ENCODE data around the gene APP. TPM values are rescaled to one million over a fixed set of nuclear protein-coding genes. Genes with fewer than 3 reads are reported as not detected.
A peak's percentile ranks its signal among the peaks of the same experiment; 100 is the strongest.
"Not testable (repeated sequence)": the region's sequence is repeated elsewhere in the genome, so short reads cannot be mapped to it uniquely, and the experiment has no call there.

Gene APP
- total RNA-seq, 1 donor from 2014 or later = 857 TPM

DNA sequence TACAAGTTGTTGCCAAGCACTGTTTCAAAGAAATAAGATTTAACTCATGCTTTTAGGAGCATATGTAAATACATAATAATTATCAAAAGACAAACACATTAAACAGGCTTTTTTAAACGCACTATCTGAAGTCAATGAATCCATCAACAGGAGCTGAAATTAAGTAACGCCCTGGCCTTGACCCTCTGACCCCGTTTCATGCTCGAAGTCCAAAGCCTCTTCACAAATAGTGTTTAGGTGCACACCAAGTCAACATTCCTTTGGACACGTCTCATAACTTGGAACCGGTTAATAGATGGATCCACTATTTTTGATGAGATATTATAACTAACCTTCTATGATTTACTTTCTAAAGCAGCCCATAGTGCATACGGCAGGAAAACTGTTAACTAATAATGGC, 226.5 kb downstream of the APP start:
- DNase-seq (ENCODE audit: low spot score) = no peak

DNA sequence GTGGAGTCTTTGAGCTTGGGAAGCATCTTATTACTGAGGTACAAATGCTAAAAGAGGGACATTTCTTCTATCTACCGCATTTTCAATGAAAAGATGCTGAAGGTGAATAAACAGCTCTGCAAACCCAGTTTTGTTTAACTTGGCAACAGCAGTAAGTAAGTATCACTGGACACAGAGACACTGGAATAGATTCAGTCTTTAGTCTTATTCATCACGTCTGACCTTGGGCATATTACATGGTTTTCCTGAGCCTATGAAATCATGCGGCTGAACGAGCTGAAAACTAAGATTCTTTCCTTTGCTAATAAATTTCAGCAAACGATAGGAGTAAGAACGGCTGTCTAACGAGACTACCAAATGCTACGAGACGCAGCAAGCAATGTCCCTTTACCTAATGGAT, 228.4 kb downstream of the APP start:
- no peak for DNase-seq (ENCODE audit: low spot score)

DNA sequence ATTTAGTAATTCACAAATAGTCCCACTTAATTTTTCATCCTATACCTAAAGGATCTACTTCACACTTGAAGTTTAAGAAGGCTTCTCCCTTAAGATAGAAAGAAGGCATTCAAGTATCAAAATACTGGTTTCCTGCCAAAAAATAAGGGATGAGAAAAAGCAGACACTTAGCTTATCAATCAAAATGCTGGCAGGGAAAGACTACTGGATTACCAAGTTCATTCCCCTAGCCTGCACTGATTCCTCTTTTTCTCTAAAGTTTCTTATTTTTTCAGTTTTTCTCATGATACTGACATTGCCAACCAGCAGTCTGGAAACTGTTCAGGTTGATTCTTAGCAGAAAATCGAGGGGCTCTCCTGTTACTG, 231.2 kb downstream of the APP start:
- DNase-seq (ENCODE audit: low spot score) = no peak

DNA sequence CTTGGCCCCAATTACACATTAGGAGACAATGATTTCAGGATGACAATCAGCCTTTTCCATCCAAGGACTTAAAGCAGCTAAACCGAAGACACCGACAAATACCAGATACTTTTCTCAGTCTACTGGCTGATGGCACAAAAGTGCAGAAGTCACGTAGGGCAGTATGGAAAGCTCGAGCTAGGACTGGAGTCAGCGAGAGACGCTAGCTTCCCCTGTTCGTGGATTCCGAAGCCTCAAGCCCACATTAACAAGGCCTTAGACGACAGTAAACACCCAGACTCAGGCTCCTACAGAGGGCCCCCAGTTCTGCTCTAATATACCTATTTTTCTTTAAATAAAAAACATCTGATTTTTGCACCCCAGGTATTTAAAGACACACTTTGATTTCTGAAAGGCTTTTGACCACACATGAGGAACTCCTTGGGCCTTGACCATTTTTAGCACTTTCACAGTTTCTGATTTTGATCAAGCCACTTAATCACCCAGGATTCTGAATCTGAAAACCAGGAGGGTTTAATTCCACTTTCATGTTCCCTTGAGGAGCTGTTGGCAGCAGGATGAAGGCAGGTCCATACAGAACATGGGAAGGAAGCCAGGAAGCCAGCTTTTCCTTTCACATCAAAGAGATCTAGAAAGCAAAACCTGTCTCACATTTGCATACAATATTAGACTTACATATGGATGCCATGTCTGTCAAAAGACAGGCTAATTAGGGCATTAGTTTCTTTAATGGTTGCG, 231.7 kb downstream of the APP start:
- DNase-seq (ENCODE audit: low spot score) = no peak

DNA sequence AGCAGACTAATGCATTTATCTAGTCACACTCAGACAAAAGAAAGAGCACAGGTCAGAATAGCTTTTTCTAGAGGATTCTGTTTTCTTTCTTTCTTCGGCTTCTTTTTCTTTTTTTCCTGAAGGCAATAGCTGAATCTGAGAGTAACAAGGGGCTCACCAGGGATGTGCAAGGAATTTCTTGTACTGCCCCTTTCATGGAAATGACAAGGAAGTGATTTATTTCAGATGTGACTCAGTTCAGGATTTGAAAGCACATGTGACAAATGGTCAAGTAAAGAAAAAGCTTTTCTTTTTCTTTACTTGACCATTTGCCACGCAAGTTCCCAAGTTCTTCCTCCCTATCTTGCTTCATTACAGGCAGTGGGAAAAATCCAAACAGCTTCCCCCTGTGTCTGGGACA, 233.8 kb downstream of the APP start:
- DNase-seq (ENCODE audit: low spot score) = no peak

DNA sequence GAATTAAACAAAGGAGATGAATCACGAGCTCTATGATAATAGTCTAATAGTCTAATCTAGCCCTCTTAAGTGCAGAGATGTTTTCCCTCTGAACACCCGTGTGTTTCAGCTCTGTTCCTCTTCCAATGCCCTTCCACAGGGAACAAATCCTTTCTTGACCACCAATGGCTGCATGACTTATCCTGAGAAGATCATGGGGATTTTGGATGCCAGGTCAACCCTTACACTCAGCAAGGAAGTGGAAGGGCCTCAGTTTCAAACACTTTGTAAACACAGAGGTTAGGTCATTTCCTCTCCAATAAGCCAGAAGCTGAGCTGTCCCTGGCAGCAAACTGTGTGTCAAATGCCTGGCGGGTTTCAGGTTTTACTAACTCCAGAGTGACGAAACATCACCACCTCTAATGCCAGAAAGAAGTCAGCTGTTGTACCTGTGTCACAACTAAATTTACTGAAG, 235.8 kb downstream of the APP start:
- peak; percentile 51 for DNase-seq (ENCODE audit: low spot score)

DNA sequence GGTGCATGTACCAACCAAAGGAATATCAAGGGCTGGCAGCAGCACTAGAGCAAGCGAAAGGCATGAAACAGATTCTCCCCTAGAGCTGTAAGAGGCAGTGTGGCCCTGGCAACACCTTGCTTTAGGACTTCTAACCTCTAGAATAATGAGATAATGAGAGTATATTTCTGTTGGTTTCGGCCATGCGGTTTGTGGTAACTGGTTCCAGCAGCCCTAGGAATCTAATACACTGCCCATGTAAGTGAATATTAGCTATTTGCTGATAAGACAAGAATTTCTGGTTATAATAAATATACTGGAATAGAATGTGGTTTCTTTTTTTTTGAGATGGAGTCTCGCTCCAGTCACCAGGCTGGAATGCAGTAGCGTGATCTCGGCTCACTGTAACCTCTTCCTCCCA, 236.4 kb downstream of the APP start:
- no peak for DNase-seq (ENCODE audit: low spot score)

DNA sequence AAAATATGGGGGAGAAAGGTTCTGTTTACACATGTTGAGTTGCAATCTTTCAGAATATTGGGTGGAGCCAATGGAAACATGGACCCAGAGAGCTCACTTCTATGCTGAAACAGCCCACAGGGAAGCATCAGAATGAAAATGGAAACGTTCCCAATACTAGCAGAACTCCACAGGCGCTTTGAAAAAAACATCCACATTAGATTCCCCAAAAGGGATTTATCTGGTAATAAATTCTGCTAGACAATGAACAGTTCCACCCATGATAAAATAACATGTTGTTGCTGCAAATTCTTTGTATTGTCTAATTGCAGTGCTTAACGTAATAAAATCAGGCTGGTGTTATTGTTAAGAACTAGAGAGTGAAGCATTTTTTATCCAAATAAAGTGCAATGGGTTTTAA, 238.8 kb downstream of the APP start:
- DNase-seq (ENCODE audit: low spot score) = no peak

DNA sequence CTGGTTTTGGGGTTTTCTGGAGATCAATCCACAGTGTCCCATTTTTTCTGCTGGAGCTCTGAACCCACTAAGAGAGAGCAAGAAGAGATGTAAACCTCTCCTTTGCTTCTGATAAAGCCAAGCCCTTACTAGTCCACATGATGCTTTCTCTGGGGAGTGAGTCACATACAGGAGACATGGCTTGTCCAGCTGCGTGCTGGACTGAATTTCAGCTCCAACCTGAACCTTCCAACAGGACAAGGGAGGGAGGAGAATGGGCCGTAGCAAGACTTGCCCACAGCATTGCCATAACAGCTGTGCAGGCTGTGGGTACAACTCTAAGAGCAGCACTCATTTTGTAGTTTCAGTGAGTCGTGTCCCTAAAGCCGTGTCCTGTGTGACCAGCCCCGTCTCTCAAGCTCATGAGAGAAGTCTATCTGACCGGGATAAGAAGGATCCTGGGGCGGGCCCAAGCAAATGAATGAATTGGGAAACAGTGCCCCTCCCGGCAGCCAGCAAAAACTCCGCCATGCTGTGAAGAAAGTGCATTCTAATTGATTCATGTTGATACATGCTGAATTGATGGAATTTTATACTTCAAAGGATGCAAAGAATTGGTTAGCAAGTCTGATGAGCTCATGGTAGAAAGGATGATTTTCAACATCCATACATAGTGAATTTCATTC, 240.6 kb downstream of the APP start:
- DNase-seq (ENCODE audit: low spot score) = no peak

DNA sequence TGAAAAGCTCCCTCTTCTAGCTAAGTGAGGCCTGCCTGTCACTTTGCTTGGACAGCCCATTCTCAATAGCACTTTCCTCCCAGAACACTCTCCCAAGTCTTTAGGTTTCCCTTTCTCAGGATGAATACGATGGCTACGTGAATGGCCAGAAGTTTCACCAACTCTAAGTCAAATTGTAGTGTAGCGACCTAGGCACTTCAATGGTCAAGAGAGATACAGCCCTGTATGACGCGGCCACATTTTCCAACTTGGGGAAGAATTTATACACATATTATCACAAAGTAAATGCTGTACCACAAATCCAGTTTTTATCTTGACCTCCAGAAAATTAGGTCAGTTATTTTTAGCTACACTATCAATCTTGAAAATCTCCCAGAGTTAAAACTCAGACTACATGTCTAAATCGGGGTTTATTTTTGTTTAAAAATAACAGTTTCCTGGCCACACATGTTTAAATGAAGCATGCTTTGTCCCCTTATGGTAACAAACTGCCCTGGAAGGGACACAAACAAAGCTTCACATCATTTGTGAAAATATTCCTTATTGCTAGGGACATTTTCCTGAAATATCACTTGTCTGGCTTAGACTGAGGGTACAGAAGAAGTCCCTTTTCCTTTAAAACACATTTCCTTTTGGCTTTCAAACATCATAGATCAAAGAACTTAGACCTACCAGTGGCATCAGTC, 243.2 kb downstream of the APP start:
- DNase-seq (ENCODE audit: low spot score) = no peak

DNA sequence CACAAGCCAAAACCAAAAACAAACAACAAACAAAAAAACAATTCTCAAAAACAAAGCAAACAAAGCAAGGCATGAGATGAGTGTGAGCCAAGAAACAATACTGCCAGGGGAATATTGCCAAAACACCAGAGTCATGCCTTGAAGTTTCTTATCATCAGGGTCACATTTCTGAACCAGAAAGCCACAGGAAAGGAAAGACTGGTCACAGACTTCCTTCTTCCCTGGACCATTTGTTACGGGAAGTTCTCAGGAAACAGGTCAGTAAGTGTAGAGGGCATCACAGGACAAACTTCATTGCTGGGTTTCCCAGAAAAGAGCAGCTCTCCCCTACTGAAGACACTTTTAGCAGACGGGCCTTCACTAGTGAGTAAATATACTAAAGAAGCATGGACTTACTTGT, 244.6 kb downstream of the APP start:
- DNase-seq (ENCODE audit: low spot score) = no peak

DNA sequence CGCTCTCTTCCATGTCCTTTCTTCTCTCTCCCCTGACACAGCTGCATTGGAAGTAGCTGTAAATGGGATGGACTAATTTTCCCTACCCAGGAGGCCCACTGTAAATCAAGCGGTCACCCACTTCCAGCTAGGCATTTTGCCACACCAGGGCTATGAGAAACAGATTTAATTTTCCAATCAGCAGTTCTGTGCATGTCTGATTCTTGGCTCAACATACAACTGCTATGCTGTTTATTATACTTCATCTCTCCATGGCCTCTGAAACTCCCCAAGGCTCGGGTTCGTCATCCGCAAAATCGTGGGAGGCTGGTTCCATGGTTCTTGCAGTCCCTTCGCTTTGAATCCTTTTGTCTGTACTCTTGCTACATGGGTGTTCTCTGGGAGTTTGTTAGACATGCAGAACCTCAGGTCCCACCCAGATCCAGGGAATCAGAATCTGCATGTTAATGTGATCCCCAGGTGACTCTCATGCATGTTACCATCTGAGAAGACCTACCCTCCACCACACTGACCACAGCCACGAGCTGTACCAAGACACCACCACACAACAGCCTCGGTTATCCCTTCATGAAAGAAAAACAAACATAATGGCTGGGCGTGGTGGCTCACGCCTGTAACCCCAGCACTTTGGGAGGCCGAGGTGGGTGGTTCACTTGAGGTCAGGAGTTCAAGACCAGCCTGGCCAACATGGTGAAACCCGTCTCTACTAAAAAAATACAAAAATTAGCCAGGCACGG, 245.3 kb downstream of the APP start:
- no peak for DNase-seq (ENCODE audit: low spot score)

DNA sequence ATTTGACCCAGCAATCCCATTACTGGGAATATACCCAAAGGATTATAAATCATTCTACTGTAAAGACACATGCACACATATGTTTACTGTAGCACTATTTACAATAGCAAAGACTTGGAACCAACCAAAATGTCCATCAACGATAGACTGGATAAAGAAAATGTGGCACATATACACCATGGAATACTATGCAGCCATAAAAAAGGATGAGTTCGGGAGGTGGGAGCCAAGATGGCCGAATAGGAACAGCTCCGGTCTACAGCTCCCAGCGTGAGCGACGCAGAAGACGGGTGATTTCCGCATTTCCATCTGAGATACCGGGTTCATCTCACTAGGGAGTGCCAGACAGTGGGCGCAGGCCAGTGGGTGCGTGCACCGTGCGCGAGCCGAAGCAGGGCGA, 252.4 kb downstream of the APP start:
- not testable (repeated sequence) for DNase-seq (ENCODE audit: low spot score)

DNA sequence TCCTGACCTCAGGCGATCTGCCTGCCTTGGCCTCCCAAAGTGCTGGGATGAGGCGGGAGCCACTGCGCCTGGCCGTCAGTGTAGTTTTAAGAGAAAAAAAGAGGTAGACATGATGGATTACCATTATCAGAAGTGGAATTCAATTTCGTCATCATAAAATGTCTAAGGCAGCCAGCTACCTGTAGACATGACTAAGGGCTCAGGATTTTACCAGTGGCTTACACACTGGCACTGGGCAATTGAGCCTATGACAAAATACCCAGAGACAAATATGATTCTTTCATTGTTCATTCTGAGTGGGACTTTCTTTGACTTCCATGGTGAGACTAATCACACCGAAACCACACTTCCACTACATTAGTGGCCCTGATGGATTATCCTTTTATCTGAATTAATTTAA, 254.3 kb downstream of the APP start:
- no peak for DNase-seq (ENCODE audit: low spot score)

DNA sequence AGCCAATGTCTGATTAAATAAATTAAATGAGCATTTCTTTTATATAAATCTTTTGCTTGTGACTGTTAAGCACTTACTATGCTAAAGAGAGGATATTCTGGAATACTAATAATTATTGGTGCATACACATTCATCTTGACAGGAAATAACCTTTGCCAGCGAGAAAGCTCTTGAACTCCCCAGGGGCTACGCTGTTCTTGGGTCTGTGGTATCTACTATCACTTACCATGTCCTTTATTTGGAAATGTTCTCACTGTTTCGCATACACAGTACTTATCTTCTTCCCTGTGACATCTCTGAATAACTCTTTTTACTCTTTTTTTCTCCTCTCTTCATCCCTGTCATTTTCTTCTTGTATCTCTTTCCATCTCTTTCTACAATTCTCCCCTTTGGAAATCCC, 257.1 kb downstream of the APP start:
- DNase-seq (ENCODE audit: low spot score) = no peak

DNA sequence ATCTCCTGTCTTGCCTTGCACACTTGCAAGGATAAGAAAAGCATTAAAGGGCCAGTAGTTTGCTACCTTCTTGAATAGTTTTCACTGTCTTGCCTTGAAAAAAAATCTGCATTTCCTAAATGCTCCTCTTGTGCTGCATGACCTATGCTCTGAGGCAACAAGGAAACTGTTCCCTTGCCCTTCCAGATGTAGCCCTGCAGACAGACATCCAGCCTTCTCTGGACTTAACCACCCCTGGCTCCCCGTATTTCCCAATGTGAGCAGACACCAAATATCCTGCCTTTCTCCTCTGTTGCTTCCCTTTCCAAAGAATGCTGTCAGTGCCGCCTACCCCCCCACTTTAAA, 258.2 kb downstream of the APP start:
- no peak for DNase-seq (ENCODE audit: low spot score)

DNA sequence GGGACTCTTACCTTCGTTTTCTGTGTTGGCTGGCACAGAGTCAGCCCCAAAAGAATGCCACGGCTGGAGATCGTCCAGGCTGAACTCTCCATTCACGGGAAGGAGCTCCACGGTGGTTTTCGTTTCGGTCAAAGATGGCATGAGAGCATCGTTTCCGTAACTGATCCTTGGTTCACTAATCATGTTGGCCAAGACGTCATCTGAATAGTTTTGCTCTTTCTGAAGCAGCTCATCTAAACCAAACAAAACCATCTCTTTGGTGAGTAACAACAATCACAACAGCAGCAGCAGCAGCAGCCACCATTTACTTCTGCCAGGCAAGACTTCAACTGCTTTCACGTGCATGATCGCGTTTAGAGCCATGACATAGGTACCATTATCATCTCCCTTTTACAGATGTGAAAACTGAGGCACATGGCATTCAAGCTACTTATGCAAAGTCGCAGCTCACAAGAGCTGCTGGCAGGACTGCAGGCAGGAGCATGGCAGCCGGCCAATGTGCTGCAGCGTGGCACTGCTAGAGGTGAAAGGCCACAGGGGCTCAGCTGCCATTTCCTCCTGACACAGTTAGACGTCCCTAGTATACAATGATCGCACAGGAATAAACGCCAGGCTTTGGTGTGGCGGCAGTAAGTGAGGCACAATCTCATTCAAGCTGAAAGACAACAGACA, 258.7 kb downstream of the APP start:
- peak; percentile 40 for DNase-seq (ENCODE audit: low spot score)

DNA sequence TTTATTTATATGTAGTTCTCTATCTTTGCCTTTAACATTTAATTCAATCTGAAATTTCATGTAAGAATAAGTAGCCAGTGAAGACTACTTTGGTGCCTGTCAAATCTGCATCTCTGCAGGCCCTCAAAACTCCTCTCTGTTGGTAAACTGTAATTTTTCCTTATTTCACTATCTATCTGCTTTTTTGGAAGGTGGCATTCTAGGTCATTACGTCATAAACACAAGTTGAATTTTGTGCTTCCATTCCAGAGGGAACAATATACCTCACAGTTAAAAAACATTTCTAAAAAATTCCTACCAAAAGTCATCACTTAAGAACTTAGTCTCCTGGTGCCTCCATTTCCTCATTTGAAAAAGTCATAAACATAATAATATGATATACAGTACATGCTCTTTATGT, 259.8 kb downstream of the APP start:
- DNase-seq (ENCODE audit: low spot score) = no peak

DNA sequence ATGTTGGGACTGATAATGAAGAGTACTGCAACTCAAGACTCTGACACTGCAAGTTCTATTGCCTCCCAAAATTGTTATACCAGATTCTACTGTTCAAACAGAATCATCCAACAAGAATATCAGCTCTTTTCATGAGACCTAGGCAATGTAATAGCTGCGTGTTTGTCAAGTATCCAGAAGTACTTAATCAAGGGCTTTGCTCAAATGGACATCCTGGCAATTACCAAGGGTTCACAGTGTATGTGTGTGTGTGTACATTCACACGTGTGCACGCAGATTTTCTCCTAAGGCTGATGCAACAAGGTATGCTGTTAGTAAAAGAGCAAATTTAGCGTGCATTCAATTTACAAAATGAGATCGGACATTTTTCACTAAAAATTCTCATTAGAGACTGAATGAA, 261.2 kb downstream of the APP start:
- DNase-seq (ENCODE audit: low spot score) = no peak

DNA sequence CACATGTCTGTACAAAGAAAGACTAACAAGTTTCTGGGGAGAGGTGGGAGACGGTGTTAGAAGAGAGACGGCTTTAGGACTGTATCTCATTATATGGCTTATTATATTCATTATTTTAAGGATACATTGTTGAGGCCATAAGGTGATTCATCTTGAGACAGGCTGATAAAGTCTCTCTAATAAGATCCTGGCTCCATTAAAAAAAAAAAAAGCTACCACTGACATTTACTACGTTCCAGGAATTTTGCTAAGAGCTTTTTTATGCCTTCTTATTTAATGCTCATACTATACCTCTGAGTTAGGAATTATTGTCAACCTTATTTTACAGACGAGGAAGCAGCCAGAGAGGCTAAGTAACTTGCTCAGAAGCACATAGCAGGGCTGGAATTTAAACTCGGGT, 262.1 kb downstream of the APP start:
- DNase-seq (ENCODE audit: low spot score) = no peak

DNA sequence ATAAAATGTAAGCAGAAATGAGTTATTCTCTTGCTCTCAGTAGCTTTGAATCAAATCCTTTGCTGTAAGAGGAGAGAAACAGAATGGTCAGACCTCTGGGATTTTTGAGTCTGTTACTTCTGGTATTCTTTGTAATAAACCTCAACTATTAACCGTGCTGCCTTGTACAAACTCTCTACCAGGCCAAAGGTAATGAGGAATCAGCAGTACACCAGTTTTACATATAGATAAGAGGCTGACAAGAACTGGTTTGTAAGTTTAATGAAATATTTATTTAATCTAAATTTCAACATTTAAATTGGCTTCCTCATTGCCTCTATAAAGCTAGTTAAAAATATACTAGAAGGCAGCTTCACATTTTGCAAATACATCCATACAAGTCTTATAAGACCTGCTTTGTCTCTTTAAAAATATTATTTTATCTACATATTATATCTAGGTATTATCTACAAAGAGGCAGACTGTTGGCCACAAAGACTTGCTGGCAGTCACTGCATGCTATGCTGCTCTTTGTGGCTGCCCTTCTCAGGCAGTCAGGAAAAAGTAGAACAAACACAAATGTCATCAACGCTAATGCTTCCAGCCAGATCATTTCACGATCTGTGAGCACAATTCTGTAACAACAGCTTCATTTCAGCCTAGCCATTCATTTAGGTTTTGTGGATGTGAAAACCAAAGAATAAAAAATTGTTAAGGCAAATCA, 262.8 kb downstream of the APP start:
- DNase-seq (ENCODE audit: low spot score) = no peak
